SK-N-SH (cell line): ENCODE measurements around the gene IMPA2. TPM values are rescaled to one million over a fixed set of nuclear protein-coding genes. Genes with fewer than 3 reads are reported as not detected.

Experiments used
- CTCF ChIA-PET: fragments of 300-600, 350-600 bp; formaldehyde crosslinking; extraction: SDS; loops from one replicate; lab custom pipeline; 2021; lab: Yijun Ruan, JAX
- POLR2A ChIA-PET: fragments of 350-600 bp; sonication (Branson Sonifier 250); formaldehyde crosslinking; extraction: SDS; loops from one replicate; lab custom pipeline; 2020; ENCODE audit warnings: antibody characterized with exemption, inconsistent platforms; lab: Yijun Ruan, JAX
- DNase-seq: peaks from one replicate; pipeline ENCODE4 v3.0.0; 2012
- H2AFZ ChIP-seq: fragments of 200-600 bp; sonication (generic); 2 replicates; pipeline ENCODE4 v1.8.1; 2016; ENCODE audit warnings: antibody characterized with exemption, mild to moderate bottlenecking, low read depth
- H3F3A ChIP-seq: fragments of 200-600 bp; sonication (generic); replicated peaks from 2 replicates; pipeline ENCODE3; 2016; ENCODE audit warnings: antibody characterized with exemption, mild to moderate bottlenecking; ENCODE audit not compliant: insufficient read depth
- H3K27ac ChIP-seq, 2 experiments: fragments of 200-500 bp in 1 of 2; fragments of 200-600 bp in 1 of 2; sonication (Bioruptor generic) in 1 of 2; sonication (generic), shearing (Covaris generic) in 1 of 2; 2 replicates each; pipeline versions ENCODE4 v1.5.1 to v1.6.1; 2014 to 2016; ENCODE audit warnings: low read depth in 2 of 2, inconsistent platforms in 1 of 2, low read length in 1 of 2, mild to moderate bottlenecking in 1 of 2, mixed read lengths in 1 of 2
- H3K27me3 ChIP-seq: fragments of 200-600 bp; sonication (generic), shearing (Covaris generic); 2 replicates; pipeline ENCODE4 v1.6.1; 2016; ENCODE audit warnings: mixed run types; ENCODE audit not compliant: insufficient read depth
- H3K36me3 ChIP-seq, 2 experiments: fragments of 200-500 bp in 1 of 2; fragments of 200-600 bp in 1 of 2; sonication (Bioruptor generic) in 1 of 2; sonication (generic) in 1 of 2; replicated peaks in 1 of 2; 2 replicates each; pipeline versions ENCODE3 to v1.5.1; 2014 to 2016; ENCODE audit warnings: low read length in 1 of 2, mild to moderate bottlenecking in 1 of 2; ENCODE audit not compliant: insufficient read depth in 2 of 2, control insufficient read depth in 1 of 2
- H3K4me1 ChIP-seq, 2 experiments: fragments of 200-500 bp in 1 of 2; fragments of 200-600 bp in 1 of 2; sonication (Bioruptor generic) in 1 of 2; sonication (generic), shearing (Covaris generic) in 1 of 2; 2 replicates each; pipeline versions ENCODE4 v1.5.1 to v1.6.1; 2014 to 2016; ENCODE audit warnings: low read depth in 1 of 2, low read length in 1 of 2, mixed run types in 1 of 2; ENCODE audit not compliant: insufficient read depth in 2 of 2, control insufficient read depth in 1 of 2
- H3K4me2 ChIP-seq: fragments of 200-600 bp; sonication (generic), shearing (Covaris generic); 2 replicates; pipeline ENCODE4 v1.6.1; 2017; ENCODE audit warnings: mixed run types
- H3K4me3 ChIP-seq, 2 experiments: fragments of 200-500 bp in 1 of 2; fragments of 200-600 bp in 1 of 2; sonication (Bioruptor generic) in 1 of 2; sonication (generic), shearing (Covaris generic) in 1 of 2; 2 replicates each; pipeline versions ENCODE4 v1.5.1 to v1.8.1; 2014 to 2016; ENCODE audit warnings: low read depth in 2 of 2, inconsistent platforms in 1 of 2, low read length in 1 of 2, mild to moderate bottlenecking in 1 of 2, mixed read lengths in 1 of 2, moderate library complexity in 1 of 2
- H3K79me2 ChIP-seq: fragments of 200-600 bp; sonication (generic); 2 replicates; pipeline ENCODE4 v1.8.1; 2017; ENCODE audit warnings: mild to moderate bottlenecking; ENCODE audit not compliant: insufficient read depth
- H3K9ac ChIP-seq: fragments of 200-600 bp; sonication (generic); 2 replicates; pipeline ENCODE4 v1.6.1; 2017; ENCODE audit warnings: mixed run types
- H3K9me2 ChIP-seq: fragments of 200-600 bp; sonication (generic); 2 replicates; pipeline ENCODE4 v1.6.1; 2017; ENCODE audit warnings: mixed run types
- H3K9me3 ChIP-seq: fragments of 200-600 bp; sonication (generic); 2 replicates; pipeline ENCODE4 v1.6.1; 2017; ENCODE audit warnings: mixed run types, mild to moderate bottlenecking, moderate library complexity
- H4K20me1 ChIP-seq: fragments of 200-600 bp; sonication (generic); 2 replicates; pipeline ENCODE4 v1.6.1; 2017; ENCODE audit warnings: mild to moderate bottlenecking, mixed run types; ENCODE audit not compliant: insufficient read depth
- EP300 ChIP-seq, 2 experiments: IDR thresholded peaks; 2 replicates each; pipeline versions ENCODE4 v1.4.0 to v1.6.1; 2012; ENCODE audit warnings: borderline replicate concordance in 1 of 2, low read depth in 1 of 2, low read length in 1 of 2
- FOXM1 ChIP-seq: IDR thresholded peaks from 2 replicates; pipeline ENCODE4 v1.4.0; 2012; ENCODE audit warnings: low read depth, mild to moderate bottlenecking
- GATA2 ChIP-seq: sonication (generic); formaldehyde crosslinking; IDR thresholded peaks from 2 replicates; pipeline ENCODE4 v1.5.0; 2020; ENCODE audit warnings: mild to moderate bottlenecking, missing genetic modification reagents
- MEF2A ChIP-seq: IDR thresholded peaks from 2 replicates; pipeline ENCODE4 v1.4.0; 2012; ENCODE audit warnings: low read depth, borderline replicate concordance
- MXI1 ChIP-seq: IDR thresholded peaks from 2 replicates; pipeline ENCODE4 v1.6.1; 2012; ENCODE audit warnings: mild to moderate bottlenecking, low read depth, low read length, improper control_type of control experiment
- RFX5 ChIP-seq: IDR thresholded peaks from 2 replicates; pipeline ENCODE4 v1.6.1; 2012; ENCODE audit warnings: mild to moderate bottlenecking, improper control_type of control experiment, low read length
- SMC3 ChIP-seq: IDR thresholded peaks from 2 replicates; pipeline ENCODE4 v1.6.1; 2012; ENCODE audit warnings: low read depth, low read length, improper control_type of control experiment
- TAF1 ChIP-seq: IDR thresholded peaks from 2 replicates; pipeline ENCODE4 v1.6.1; 2012; ENCODE audit warnings: low read depth, mild to moderate bottlenecking, low read length, moderate library complexity, borderline replicate concordance
- USF1 ChIP-seq: IDR thresholded peaks from 2 replicates; pipeline ENCODE4 v1.4.0; 2012; ENCODE audit warnings: low read depth, borderline replicate concordance
- USF2 ChIP-seq: fragments of 150-350 bp; IDR thresholded peaks from 2 replicates; pipeline ENCODE4 v1.6.1; 2017; ENCODE audit warnings: antibody characterized with exemption, low read length, low read depth, borderline replicate concordance
- YY1 ChIP-seq: IDR thresholded peaks from 2 replicates; pipeline ENCODE4 v1.4.0; 2012; ENCODE audit warnings: low read depth, mild to moderate bottlenecking
- ZBTB33 ChIP-seq: IDR thresholded peaks from 2 replicates; pipeline ENCODE4 v1.4.0; 2012; ENCODE audit warnings: low read depth, borderline replicate concordance
- WGBS: methylation state at CpG from one replicate; pipeline ENCODE4 v1.1.6; 2017; ENCODE audit warnings: low lambda C conversion rate; 5-methylcytosine and 5-hydroxymethylcytosine counted together
- polyA plus RNA-seq, 3 experiments: library from polyadenylated mRNA; depleted of rRNA; stranded (reverse); fragments of >200 nt; gene quantifications; 2 replicates each; pipeline ENCODE4 v1.2.3, GENCODE V29; 2012

IMPA2 gene
- polyA plus RNA-seq, 1 of the 3 experiments (the other 2 are of a cell fraction): 0.18 TPM

GRCh38 chr18:12030670-12031069 lies 49.4 kb downstream of the IMPA2 start:
- CTCF ChIA-PET: interaction anchor here (3.2 kb wide), 1 partner anchor 8 kb away, joined by 21 read pairs; no protein-coding TSS in a partner anchor
- Histone ChIP-seq H3K36me3 (no peaks in the 10 kb centered on the region), H3K9ac (no peak overlapping the region), H3K4me3 (no peak overlapping the region), H4K20me1 (no peaks in the 10 kb centered on the region), H3K9me2 (no peaks in the 10 kb centered on the region), H2AFZ (no peak overlapping the region), H3K79me2 (no peaks in the 10 kb centered on the region), H3K27me3 (peaks cover 83% of the 10 kb centered on the region), H3K27ac (no peak overlapping the region), H3F3A (no peaks in the 10 kb centered on the region), H3K9me3 (no peaks in the 10 kb centered on the region), H3K4me1 (no peaks in the 10 kb centered on the region), H3K4me2 (no peak overlapping the region)
- POLR2A ChIA-PET: no interaction called here
- DNase-seq: no peak
- WGBS: 49% methylated on average over 8 of the region's 10 CpGs
- TF ChIP-seq GATA2 (CRISPR knock-in tag) (no peak), RFX5 (no peak), SMC3 (no peak), USF2 (no peak), TAF1 (no peak)

GRCh38 chr18:12031181-12031580 lies 49.9 kb downstream of the IMPA2 start:
- no peak overlapping the region for H2AFZ ChIP-seq

More at GRCh38 chr18:12031181-12031580, 49.9 kb downstream of the IMPA2 start:
- no peaks in the 10 kb centered on the region for H3K4me1 ChIP-seq
- no peaks in the 10 kb centered on the region for H3F3A ChIP-seq
- ChIA-PET CTCF (interaction anchor here (3.2 kb wide), 1 partner anchor 8 kb away, joined by 21 read pairs; no protein-coding TSS in a partner anchor), POLR2A (no interaction called here)
- H4K20me1 ChIP-seq: no peaks in the 10 kb centered on the region
- no peaks in the 10 kb centered on the region for H3K79me2 ChIP-seq
- no peak for TF ChIP-seq SMC3
- TF ChIP-seq YY1: no peak
- TF ChIP-seq RFX5: no peak
- no peak for TF ChIP-seq ZBTB33
- no peak for TF ChIP-seq USF1
- TF ChIP-seq MEF2A: no peak
- no peak for TF ChIP-seq EP300 (IDR thresholded peaks at IDR 0.05; ENCODE audit: borderline replicate concordance in 1 of 2, low read depth in 1 of 2, low read length in 1 of 2)
- TF ChIP-seq MXI1: no peak
- TF ChIP-seq FOXM1: no peak
- H3K9ac ChIP-seq: no peak overlapping the region
- H3K27ac ChIP-seq: no peak overlapping the region
- no peak overlapping the region for H3K4me2 ChIP-seq
- 67% methylated on average over 1 of the region's 1 CpG for WGBS
- H3K27me3 ChIP-seq: peaks cover 82% of the 10 kb centered on the region
- H3K9me2 ChIP-seq: no peaks in the 10 kb centered on the region
- H3K9me3 ChIP-seq: no peaks in the 10 kb centered on the region
- DNase-seq: no peak
- no peaks in the 10 kb centered on the region for H3K36me3 ChIP-seq
- H3K4me3 ChIP-seq: no peak overlapping the region
